HG02885 (cell line): ENCODE measurements around the gene TXNDC2.

ENCODE experiments used
- ATAC-seq: cut with Tn5 transposase; IDR thresholded peaks from one replicate; pipeline ENCODE4 v1.9.1; 2021; ENCODE audit warnings: mild to moderate bottlenecking; ENCODE audit not compliant: unreplicated experiment, poor library complexity

Gene TXNDC2

GRCh38 chr18:9858642-9859041, 27.1 kb upstream of the TXNDC2 start:
- ATAC-seq: no peak

DNA sequence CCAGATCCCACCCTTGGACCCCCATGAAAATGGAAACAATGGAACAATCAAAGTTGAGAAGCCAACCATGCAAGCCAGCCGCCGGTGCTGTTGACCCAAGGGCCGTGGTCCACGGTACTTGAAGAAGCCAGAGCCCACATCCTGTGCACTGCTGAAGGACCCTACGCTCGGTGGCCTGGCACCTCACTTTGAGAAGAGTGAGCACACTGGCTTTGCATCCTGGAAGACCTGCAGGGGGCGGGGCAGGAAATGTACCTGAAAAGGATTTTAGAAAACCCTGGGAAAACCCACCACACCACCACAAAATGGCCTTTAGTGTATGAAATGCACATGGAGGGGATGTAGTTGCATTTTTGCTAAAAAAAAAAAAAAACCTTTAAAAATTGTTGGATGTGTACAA, 26.5 kb upstream of the TXNDC2 start:
- no peak for ATAC-seq

DNA sequence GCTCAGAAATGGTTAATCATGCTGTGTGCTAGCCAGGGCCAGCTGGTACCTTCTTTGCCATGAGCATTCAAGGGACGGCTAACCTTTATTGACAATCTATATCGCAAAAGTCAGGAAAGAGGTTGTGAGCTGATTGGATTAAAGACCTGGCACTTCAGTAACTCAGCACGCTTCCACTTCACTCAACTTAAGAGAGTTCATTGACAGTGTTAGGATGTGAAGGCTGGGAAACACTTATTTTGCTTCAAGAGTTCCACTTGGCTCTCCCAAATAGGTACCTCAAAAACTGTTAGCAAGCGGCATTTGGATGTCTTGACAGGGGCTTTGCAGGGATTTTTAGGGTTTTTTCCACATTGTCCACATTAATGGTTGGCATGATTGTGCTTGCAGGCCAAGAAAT, 25.1 kb upstream of the TXNDC2 start:
- ATAC-seq: no peak

GRCh38 chr18:9861157-9861556, 24.6 kb upstream of the TXNDC2 start:
- peak; percentile 65 for ATAC-seq

GRCh38 chr18:9861933-9862332, 23.8 kb upstream of the TXNDC2 start:
- peak; percentile 58 for ATAC-seq

DNA sequence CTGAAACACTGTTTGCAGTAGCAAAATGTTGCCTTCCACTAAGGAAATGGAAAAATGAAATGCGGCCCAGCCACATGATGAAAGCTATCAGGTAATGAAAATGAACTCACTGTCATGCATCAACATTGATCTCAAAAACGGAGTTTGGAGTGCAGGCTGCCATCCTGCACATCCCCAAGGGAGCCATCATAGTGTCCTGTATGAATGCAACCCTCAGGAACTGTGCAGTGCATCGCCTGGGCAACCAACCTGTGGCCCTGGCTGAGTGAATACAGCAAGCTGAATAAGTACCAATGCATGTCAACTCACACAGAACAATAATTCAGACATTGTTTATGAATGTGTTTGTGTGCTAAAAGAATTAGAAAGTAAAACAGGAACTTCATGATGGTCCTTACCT, 23.1 kb upstream of the TXNDC2 start:
- ATAC-seq: no peak

DNA sequence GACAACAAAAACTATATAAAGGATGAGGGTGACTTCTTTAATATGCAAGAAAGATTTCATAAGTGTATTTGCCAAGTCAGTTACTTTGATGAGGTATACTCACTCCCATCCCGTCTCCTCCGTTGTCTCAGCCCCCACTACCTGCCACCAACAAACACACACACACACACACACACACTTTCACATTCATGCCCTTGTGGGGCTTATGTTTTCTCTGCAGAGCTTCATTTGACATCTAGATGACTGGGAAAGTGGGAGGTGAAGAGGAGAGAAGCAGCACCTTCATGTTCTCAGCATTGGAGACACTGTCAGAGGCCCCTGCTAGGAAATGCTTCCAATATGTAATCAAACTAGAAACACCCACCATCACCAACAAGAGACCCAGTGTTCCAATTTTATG, 22.5 kb upstream of the TXNDC2 start:
- no peak for ATAC-seq

- ATAC-seq: no peak
These were observed 19.8 kb upstream of the TXNDC2 start for GRCh38 chr18:9865764-9866490.

GRCh38 chr18:9866627-9867026, 19.1 kb upstream of the TXNDC2 start:
- no peak for ATAC-seq

- no peak for ATAC-seq
These were observed 18.6 kb upstream of the TXNDC2 start for GRCh38 chr18:9867071-9867594.

GRCh38 chr18:9868857-9869714, 16.7 kb upstream of the TXNDC2 start:
- no peak for ATAC-seq

- ATAC-seq: peak; percentile 85
These were observed 15.9 kb upstream of the TXNDC2 start for GRCh38 chr18:9869715-9870430.

DNA sequence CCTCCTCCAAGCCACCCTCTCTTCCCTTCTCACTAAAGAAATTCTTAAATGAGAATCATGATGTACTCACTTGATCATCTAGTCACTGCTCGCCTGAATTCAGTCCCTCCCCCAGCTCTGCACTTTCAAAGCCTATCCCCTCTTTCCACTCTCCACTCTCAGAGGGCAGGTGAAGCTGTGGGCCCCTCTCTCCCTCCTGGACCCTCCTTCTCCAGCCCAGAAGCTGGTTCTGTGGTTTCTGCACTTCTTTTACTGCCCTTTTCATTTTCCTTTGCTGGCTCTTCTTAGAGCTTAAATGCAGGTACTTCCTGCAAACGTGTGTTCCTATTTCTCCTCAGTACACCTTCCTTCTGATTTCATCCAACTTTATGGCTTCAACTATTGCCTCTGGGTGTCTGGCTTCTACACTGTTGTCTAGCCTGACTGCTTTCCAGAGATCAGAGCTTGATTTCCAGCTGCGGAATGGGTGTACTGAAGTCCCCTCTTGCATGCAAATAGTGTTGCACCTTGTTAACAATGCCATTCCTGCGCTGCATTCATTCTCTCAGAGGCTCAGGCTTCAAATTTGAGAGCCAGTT, 15.3 kb upstream of the TXNDC2 start:
- ATAC-seq: peak; percentile 18

- ATAC-seq: no peak
These were observed 14.5 kb upstream of the TXNDC2 start for GRCh38 chr18:9871244-9871746.

- ATAC-seq: no peak
These were observed 12.9 kb upstream of the TXNDC2 start for GRCh38 chr18:9872823-9873222.

DNA sequence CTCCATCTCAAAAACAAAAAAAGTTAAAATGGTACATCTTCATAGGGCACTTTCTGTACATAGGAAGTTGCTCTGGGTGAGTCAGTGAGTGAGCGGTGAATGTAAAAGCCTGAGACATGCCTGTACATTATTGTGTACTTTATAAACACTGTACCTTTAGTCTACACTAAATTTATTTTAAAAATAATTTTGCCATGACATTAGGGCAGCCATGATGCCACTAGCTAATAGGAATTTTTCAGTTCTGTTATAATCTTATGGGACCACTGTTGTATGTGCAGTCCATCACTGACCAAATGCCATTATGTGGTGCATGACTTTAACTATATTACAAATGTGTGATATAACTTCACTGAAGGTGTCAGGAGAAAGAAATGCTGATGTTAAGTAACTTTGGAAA, 11.0 kb upstream of the TXNDC2 start:
- no peak for ATAC-seq

- ATAC-seq: no peak
These were observed 9.4 kb upstream of the TXNDC2 start for GRCh38 chr18:9876212-9876866.

- ATAC-seq: no peak
These were observed 8.7 kb upstream of the TXNDC2 start for GRCh38 chr18:9876867-9877654.

DNA sequence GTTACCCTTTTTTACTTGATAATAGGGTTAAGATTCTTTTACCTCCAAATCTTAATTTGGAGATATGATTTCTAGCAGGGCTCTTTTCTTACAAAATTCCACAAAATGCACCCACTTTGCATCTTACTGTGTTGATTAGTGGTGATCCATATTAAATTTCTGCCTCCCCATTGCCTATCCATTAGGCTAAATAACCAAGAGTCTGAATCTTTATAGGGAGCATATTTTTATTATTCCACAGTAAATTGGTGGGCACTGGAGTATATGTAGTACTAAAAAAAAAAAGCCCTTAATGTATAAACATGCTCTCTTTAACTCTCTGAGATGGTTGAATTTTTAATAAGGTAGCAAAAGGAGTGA, 8.1 kb upstream of the TXNDC2 start:
- no peak for ATAC-seq
